DMS79 (cell line): ENCODE results near the gene CLNK.

ENCODE experiments used
- DNase-seq: peaks from one replicate; lab custom pipeline; 2025; lab: John Stamatoyannopoulos, UW

CLNK gene

DNA sequence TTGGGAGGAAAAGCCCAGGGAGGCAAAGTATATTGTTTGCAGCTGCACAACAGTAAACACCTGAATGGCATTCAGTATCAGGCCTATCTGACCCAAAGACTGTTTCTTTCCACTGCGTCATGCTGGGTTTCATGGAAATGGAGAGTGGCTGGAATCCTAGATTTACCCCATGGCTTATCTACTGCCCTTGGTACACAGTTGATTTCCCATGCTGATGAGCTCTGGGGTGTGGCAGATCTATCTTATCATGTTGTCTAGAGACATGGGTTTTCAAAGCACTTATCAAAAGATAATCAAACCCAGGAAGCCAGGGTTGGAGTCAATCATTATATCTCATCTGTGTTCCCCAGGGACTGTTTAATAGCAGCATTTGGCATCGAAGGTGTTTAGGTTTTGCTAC is 72.1 kb downstream of the CLNK start:
- DNase-seq: no peak

DNA sequence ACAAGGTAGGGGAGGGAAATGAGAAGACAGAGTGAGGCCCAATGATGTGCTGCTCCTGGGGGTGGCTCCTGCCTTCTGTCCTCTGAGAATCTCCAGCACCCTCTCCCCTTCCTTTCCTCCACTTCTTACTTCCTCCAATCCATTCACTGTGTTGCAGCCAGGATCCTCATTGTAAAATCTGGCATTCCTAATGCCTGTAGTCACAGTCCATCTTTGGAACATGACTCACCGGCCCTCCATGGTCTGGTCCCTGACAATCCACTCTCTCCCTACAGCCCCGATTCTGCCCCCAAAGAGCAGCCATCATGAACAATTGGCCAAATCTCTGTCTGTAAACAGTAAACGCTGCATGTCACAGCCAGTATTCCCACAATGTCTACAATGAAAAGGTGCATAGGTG is 72.9 kb downstream of the CLNK start:
- DNase-seq: no peak

DNA sequence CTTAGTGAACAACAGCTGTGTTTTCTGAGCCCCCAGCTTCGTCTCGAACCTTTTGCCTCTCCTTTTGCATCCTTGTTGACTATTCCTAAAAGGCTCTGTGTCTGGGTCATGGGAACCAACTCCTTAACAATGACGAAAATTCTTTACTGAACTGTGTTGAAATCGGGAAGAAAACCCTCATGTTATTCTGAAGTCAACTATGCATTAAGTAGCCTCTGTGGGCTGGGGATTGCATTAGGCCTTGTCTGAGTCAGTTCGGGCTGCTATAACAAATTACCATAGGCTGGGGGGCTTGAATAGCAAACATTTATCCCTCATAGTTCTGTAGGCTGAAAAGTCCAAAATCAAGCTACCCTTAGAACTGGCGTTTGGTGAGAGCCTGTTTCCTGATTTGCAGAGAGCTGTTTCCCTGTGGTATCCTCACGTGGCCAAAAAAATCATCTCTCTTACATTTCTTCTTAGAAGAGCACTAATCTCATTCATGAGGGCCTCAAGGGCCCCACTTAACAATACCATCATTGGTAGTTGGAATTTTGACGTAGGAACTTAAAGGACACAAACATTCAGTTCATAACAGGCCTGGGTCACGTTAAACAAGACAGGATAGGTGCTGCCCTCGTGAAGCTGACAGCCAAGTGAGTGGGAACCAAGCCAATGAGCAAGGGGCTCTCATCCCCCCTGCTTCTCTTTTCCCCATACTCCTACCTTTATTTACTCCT is 75.9 kb downstream of the CLNK start:
- DNase-seq: no peak

DNA sequence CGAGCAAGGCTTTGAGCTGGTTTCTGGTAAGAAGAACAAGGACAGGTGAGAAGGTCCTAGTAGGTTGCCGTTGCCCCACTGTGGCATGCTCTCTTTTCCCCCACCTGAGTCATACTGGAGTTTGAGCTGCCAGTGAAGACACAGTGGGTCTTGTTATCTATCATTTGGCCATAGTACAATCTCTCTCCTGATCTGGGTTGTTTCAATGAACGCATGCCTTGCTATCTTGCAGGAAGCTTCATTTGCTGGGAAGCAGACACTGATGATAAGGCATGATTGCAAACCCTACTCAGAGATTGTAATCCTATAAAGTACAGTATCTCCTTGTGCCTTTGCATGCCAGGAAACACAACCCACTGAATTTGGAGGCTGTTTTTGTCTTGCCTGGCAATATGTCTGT is 77.4 kb downstream of the CLNK start:
- no peak for DNase-seq

DNA sequence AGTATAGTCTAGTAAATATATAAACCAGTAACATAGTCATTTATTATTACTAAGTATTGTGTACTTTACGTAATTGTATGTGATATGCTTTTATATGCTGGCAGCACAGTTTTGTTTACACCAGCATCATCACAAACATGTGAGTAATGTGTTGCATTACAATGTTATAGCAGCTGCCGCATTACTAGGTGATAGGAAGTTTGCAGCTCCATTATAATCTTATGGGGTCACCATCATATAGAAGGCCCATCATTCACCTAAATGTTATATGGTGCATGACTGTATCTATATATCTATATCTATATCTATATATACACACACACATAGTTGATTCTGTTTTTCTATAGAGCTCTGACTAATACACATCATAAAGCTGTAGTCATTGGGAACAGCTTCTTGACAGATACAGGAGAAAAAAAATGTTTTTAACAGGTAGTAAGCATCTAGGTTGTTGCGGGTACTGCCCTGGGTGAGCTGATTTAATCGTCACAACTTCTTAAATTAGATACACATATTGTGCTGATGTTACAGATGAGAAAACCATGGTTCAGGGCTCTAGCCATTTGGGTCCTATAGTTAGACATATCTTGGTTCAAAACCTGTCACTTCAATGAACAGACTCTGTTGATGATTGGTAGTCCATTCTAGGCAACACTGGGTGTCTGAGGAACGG is 77.9 kb downstream of the CLNK start:
- DNase-seq: no peak

DNA sequence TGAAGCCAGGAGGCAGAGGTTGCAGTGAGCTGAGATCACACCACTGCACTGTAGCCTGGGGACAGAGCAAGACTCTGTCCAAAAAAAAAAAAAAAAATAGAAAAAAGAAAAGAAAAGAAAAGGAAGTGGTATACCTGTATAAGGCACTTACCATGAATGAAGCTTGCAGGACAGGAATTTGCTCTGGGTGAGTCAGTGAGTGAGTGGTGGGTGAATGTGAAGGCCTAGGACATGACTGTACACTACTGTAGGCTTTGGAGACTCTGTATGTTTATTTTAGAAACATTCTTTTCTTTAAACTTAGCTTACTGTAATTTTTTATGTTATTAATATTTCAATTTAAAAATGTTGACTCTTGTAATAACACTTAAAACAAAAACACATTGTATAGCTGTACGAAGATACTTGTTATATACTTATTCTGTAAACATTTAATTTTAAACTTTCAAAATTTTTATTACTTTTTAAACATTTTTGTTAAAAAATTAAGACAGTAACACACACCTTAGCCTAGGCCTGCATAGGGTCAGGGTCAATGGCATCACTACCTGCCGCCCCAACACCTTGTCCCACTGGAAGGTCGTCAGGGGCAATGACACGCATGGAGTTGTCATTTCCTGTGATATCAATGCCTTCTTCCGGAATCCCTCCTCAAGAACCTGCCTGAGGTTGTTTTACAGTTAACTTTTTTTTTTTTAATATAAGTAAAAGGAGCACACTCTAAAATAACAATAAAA is 78.7 kb downstream of the CLNK start:
- no peak for DNase-seq

DNA sequence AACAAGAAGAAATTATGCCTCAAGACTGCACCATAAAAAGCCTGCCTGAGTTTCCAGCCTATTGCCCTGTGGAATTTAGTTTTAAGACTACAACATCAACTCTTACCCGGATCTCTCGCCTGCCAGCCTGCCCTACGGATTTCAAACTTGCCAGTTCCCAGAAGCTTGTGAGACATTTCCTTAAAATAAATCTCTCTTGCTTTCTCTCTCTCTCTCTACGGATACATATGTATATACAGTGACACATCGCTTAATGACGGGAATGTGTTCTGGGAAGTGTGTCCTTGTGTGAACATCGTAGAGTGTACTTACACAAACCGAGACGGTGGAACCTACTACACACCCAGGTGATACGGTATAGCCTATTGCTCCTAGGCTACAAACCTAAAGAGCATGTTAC is 79.5 kb downstream of the CLNK start:
- DNase-seq: no peak

DNA sequence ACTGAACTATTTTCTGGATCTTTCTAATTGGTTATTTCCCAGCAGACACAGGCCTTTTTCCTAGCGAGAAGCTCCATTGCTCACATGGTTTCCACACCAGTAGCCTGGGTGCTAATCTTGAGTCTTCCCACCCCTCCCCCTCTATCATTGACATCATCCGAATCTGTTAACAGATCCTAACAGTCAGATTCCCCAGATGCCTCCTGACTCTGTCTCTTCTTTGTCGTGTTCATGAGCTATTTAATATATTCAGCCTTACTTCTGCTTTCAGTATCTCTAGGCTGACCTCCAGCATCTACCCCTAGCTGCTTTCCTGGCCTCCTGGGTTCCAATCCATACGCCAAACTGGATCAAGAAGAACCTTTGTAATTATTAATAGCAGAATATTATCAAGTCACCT is 85.0 kb downstream of the CLNK start:
- DNase-seq: no peak

DNA sequence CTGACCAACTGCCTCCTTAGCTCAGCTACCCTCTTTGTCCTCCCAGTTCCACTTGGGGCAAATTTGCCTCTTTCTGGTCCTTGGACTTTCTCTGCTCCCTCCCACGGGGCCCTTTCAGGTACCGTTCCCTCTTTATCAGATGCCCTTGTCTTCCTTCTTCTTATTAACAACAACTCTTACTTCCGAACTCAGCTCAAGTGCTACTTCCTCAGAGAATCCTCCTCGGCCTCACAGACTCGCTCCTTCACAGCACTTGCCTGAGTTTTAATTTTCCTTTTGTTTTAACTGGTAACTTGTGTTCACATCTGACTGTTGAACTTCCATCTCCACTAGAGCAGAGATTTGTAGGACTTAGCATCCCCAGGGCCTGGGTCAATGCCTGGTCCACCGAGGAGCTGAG is 85.7 kb downstream of the CLNK start:
- no peak for DNase-seq

DNA sequence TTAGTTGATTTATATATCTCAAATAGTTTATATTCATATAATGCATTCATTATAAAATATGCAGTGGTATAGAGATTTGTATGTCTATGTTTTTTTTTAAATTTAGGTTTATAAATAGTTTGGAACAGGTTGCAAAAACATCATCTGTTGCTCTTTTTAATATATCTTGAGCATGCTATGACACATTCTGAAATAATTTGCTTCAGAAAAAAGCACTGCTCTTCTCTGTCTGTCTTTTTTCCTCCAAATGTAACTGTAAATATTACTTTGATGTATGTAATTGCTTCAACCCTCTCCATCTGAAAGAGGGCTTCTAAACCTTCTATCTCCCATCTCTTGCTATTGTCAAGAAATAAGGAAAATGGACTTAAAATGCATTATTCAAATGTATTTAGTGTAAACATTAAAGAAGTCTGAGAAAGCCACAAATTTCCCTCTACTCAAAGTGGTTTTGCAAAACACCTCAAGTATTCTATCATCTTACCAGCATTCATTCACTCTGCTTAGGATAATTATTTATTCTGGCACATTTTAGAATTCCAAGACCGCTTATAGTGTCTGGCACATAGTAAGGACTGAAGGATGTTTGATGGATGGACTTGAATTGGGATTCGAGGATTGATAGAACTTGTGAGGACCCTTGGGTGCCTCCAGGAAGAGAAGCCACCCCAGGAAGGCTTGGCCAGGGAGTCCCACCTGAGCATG is 87.8 kb downstream of the CLNK start:
- DNase-seq: no peak

DNA sequence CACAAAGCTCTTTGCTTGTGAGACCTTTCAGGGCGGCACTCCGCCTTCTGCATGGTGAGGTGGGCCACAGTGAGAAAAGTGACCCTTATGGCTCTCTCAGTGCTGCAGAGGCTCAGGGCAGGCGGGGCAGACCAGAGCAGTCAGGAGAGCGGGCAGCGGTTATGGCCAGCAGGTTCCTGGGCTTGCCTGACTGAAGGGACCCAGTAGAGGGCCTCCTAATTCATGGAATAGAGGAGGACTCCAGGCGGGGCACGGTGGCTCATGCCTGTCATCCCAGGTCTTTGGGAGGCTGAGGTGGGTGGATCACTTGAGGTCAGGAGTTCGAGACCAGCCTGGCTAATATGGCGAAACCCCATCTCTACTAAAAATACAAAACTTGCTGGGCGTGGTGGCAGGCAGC is 91.4 kb downstream of the CLNK start:
- DNase-seq: no peak

DNA sequence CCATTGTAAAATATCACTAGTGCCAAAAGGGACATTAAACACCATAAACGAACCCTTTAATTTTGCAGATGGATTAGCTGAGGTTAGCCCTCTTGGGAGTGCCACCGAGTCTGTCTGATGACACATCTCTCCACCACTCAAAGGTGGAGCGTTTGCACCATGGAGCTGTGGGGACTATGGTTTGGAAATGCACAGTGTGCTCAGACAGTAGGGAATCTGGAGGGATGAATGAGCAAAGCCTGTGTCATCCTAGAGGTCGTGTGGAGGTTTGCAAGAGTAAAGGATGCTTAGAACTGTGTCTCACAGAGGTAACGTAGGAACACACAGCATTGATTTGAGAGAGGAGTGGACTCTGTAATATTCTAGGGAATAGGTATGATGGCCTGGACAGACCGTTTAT is 93.7 kb downstream of the CLNK start:
- no peak for DNase-seq

DNA sequence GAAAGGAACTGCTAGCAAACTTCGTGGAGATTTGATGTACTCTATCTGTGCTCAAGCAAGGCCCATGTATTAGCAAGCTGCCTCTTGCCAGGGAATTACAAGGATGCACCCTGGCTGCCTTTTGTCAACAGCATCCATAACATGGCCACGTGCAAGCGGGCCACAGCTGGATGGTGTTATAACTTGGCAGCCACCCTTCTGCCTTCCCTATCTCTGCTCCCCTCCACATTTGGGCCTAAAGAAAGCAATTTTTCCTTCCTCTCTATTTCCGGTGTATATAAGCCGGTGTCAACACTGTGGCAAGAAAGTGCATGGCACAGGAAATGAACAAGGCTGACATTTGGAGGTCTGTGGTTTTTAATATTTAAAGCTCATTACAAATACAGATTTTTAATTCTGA is 94.8 kb downstream of the CLNK start:
- no peak for DNase-seq

DNA sequence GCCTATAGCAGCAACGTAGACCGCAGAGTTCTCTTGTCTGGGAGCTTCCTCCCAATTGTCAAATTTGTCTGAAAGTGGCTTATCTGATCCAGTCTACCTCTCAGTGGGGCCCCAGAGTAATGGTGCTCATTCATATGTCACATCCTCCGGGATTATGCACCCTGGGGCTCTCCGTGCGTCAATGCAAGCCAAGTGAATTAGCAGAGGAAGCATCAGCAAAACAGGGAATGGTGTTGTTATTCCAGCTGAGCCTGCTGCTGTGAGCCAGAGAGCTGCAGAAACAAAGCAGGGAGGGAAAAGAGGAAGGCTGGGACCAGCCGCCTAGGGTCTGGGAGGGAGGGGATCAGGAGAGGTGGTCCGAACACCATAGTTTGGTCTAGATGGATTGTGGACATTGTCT is 95.2 kb downstream of the CLNK start:
- DNase-seq: no peak

DNA sequence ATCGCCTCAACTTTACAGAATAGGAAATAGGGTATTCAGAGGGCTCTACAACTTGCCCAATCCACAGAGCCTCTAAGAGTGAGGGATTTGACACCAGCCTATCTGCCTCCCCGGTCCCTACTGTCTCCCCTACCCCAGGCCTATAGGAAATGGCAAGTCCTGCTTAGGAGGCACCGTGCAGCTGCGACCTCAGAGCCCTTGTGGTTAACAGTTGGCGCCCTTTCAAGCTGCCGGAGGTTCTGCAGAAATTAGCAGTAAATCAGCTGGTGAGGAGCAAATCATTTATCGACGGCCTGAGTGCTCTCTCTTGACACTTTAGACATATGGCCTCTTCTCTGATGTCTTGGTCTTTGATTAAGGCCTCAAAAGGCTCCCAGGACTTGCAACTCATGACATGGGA is 96.9 kb downstream of the CLNK start:
- no peak for DNase-seq

DNA sequence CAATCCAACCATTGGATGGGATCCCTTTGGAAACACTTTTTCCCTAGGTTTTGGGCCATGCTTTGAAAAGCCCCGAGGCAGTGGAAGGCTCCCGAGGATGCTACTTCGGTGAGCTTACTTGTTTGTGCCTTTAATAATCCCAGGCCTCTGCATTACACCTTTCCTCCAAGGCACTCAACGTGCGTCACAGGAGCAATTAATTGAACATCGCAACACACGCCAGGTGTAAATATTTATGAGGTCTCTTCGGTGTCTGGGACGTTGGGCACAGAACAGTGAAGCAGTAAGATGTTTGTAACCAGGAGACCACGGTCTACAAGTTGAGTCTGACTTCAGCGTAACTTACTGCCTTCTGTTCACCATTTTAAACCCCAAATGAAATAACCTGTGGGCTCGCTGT is 97.3 kb downstream of the CLNK start:
- DNase-seq: no peak

DNA sequence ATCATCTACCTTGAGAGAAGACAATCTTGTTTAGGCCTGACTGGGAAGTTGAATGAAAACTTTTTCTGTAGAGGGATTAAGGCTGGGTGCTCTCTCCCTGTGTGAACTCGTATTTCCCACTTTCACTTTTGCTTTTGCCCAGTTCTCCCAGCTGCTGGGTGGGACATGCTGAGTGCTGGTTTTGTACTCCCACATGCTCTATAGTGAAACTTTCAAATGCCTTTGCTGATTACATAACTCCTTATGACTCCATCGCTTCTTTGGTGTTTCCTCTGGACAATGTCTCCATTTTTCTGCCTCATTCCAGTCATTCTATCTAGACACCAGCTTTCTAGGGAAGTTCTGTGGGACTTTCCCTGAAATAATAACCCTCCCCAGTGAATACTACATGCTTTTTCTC is 100.5 kb downstream of the CLNK start:
- no peak for DNase-seq

DNA sequence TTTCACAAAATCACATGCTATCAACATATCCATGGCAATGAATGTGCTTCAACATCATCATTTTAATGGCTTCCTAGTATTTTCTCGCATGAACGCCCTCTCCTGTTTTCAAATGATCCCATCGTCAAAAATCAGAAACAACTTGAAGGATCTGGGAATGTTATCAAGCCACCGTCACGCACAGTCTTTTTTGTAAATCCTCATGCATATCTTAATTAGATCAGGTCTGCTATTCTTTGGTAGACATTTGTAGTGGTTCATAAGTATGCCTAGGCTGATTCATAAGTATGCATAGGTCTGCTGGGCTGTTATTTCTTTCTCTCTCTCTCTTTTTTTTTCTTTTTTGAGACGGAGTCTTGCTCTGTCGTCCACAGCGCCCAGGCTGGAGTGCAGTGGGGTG is 101.6 kb downstream of the CLNK start:
- DNase-seq: no peak

DNA sequence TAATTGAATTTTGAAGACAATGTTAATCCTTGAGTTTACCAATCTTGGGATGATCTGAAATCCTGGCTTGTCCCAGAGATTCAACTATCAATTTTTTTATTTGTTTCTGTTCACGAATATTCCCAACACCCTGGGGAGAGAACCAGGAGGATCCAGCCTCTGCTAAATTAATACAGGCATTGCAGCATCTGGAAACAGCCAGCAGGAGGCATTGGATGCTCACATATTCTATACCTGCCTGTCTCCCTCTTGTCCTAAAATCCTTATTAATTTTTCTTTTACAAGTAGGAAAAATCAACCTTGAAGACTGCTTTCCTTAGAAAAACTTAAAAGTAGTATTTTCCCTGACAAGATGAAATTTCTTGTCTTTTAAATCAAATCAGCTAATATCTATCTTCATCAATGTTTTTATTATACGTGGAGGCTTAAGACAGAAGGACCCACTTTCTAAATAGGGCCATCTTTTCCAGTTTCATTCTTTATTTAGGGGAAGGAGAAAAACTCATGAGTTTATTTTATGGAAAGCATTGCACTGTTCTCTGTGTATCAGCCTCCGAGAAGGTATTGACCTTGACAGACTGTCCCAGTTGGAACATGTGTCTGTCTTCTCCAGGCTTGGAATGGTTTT is 102.4 kb downstream of the CLNK start:
- no peak for DNase-seq

DNA sequence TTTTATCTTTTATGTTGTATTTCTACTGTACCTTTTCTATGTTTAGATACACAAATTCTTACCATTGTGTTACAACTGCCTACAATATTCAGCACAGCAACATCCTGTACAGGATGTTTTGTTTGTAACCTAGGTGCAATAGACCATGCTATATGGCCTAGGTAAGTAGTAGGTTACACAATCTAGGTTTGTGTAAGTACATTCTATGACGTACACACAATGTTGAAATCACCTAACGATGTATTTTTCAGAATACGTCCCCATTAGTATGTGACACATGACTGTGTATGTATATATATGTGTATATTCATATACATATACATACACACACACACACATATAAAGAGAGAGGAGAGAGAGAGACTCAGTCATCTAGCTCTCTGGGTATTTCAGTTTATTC is 103.5 kb downstream of the CLNK start:
- DNase-seq: no peak

DNA sequence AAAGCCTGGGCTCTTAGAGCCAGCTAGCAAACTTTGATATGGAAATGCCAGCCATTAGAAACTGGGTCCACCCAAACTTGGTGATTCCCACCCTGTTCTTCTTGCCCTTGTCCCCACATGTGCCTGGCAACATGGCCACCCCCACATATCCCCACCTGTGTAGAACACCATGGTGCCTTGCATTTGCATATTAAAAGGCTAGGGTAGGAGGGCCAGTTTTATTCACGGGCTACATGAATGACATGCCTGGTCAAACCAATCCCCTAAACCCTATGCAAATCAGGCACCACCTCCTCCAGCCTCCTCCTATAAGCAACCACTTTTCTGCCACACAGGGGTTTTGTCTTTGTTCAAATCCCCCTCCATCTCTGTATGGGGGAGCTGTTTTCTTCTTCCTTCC is 104.9 kb downstream of the CLNK start:
- no peak for DNase-seq
